ENCODE measurements around the gene SENP8.
"Not testable (repeated sequence)": the region's sequence is repeated elsewhere in the genome, so short reads cannot be mapped to it uniquely, and the experiment has no call there.

SENP8 gene

DNA sequence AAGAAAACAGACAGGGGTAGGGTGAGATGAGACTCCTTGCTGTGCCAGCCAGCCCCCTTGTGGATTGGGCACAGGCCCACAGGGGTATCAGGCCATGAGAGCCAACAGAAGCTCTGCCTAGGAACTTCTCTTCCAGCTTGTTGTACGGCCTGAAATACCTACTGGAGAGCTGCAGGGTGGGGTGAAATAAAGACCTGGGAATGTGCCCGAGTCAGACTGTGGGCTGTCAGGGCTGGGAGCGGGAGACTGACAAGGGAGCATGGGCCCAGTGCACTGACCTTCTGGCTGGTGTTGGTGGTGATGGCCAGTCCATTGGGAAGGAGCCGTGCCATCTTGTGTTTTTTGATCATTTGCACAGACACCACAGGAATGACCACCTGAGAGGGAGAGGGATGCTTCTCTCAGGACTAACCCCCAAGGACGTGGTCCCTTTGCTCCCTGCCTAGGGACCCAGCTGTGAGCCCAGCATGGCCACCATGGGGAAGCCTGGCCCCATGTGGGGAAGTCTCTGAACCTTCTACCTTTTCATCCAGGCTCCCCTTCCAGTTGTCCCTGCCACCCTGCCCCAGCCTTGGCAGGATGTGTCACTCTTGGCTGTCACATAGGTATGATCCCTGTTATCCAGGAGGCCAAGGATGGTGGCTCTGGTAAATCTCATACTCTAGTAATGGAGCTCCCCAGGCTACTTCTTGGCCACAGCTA is 48.7 kb downstream of the SENP8 start:
- Mint-ChIP-seq H3K27me3 (peaks cover 10% of the 10 kb centered on the region), H3K4me1 (peaks cover 7% of the 10 kb centered on the region), H3K9me3 (no peaks in the 10 kb centered on the region), H3K27ac (ENCODE audit: low read depth) (no peak overlapping the region), H3K36me3 (ENCODE audit: insufficient read depth) (no peaks in the 10 kb centered on the region), H3K4me3 (no peak overlapping the region)
- DNase-seq (ENCODE audit: low spot score in 2 of 2) (no peak), ATAC-seq (replicated peaks; ENCODE audit: extremely low read depth, poor library complexity, severe bottlenecking) (no peak)

- Mint-ChIP-seq H3K27me3 (peaks cover 10% of the 10 kb centered on the region), H3K4me1 (peaks cover 7% of the 10 kb centered on the region), H3K4me3 (no peak overlapping the region), H3K9me3 (no peaks in the 10 kb centered on the region), H3K36me3 (ENCODE audit: insufficient read depth) (no peaks in the 10 kb centered on the region), H3K27ac (ENCODE audit: low read depth) (no peak overlapping the region)
- ATAC-seq (replicated peaks; ENCODE audit: extremely low read depth, poor library complexity, severe bottlenecking) (no peak), DNase-seq (ENCODE audit: low spot score in 2 of 2) (no peak)
Observed at GRCh38 chr15:72167445-72167844, 49.2 kb downstream of the SENP8 start.

GRCh38 chr15:72168131-72168807 is 50.1 kb downstream of the SENP8 start:
- no peaks in the 10 kb centered on the region for H3K36me3 Mint-ChIP-seq (ENCODE audit: insufficient read depth)
- H3K4me1 Mint-ChIP-seq = peaks cover 7% of the 10 kb centered on the region
- ATAC-seq (replicated peaks; ENCODE audit: extremely low read depth, poor library complexity, severe bottlenecking) = no peak
- DNase-seq (ENCODE audit: low spot score in 2 of 2) = no peak
- no peak overlapping the region for H3K27ac Mint-ChIP-seq (ENCODE audit: low read depth)
- H3K4me3 Mint-ChIP-seq = no peak overlapping the region
- H3K27me3 Mint-ChIP-seq = peaks cover 10% of the 10 kb centered on the region
- no peaks in the 10 kb centered on the region for H3K9me3 Mint-ChIP-seq

DNA sequence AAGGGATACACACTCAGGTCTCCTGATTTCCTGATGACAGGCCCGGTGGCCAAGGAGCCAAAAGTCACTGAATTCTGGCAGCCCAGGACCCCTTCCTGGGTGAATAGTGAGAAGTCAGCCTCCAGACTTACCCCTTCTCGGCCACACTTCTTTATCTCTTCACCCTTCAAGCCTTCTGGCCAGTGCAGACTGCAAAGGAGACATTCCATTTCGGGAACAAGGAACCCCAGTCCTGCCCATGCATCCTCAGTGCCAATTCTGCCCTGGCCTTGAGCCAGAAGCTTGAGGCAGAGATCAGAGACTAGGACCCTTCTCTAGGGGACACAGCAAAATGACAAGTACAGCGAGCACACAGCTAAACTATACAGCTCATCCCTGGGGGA is 50.6 kb downstream of the SENP8 start:
- peaks cover 7% of the 10 kb centered on the region for H3K4me1 Mint-ChIP-seq
- no peak overlapping the region for H3K27ac Mint-ChIP-seq (ENCODE audit: low read depth)
- no peak overlapping the region for H3K4me3 Mint-ChIP-seq
- no peaks in the 10 kb centered on the region for H3K36me3 Mint-ChIP-seq (ENCODE audit: insufficient read depth)
- no peaks in the 10 kb centered on the region for H3K9me3 Mint-ChIP-seq
- DNase-seq (ENCODE audit: low spot score in 2 of 2) = no peak
- no peak for ATAC-seq (replicated peaks; ENCODE audit: extremely low read depth, poor library complexity, severe bottlenecking)
- peaks cover 10% of the 10 kb centered on the region for H3K27me3 Mint-ChIP-seq

DNA sequence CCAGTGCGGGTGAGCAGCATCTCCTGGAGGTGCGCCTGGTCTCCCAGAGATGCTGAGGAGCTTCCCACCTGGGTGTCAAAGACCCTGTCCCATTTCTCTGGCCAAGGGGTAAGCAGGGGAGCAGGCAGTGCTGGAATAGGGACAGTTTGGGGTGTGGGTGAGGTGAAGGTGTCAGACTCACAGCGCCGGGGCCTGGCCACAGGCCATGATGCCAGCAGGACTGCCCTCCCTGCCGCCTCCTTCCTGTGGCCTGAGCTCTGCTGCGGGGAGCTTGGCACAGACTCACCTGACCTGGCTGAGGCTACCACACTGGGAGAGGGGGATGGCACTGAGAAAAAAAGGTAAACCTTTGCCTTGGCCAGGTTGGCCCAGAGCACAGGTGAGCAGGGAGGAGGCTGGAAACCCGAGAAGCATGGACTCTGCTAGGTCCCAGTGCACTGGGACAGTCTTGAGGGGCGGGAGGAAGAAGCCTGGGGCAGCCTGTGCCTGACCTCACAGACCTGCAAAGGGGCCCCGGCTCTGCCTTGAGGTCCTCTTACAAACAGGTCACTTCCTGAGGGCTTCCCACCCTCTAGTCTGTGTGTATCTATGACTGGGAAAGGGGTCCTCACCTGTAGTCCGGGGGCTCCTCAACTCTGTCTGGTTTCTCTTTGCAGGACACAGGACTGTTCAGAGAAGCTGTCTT is 51.2 kb downstream of the SENP8 start:
- Mint-ChIP-seq H3K27ac (ENCODE audit: low read depth) (no peak overlapping the region), H3K9me3 (no peaks in the 10 kb centered on the region), H3K36me3 (ENCODE audit: insufficient read depth) (no peaks in the 10 kb centered on the region), H3K4me3 (no peak overlapping the region), H3K4me1 (peaks cover 7% of the 10 kb centered on the region), H3K27me3 (peaks cover 16% of the 10 kb centered on the region)
- ATAC-seq (replicated peaks; ENCODE audit: extremely low read depth, poor library complexity, severe bottlenecking) (no peak), DNase-seq (ENCODE audit: low spot score in 2 of 2) (no peak)

DNA sequence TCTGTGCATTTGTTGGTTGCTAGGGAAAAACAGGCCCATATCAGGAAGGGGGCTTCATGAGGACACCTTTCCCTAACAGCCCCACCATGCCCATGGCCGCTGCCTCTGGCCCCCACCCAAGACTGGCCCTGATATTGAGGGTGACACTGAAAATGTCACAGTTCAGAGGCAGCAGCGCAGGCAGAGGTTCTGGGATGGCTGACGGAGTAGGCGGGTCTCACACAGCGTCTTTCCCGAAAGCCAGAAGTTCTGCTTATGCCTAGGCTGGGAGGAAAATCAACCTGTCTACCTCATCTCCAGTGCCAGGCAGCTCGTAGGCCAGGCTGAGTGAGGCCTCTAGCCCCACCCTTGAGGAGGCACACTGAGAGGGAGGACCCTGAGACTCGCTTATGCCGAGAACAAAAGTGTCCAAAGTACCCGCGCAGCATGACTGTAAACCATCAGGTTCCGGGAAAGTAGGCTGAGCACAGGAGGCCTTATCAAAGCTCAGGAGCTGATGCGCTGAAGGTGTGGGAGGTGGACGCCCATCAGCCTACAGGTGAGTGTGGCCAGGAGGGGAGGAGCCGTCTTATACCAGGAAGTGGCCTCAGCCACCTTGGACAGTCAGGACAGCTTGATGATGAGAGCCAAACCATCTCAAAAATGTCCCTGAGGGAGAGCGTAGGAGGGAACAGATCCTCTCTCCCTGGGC is 51.9 kb downstream of the SENP8 start:
- H3K36me3 Mint-ChIP-seq (ENCODE audit: insufficient read depth) = no peaks in the 10 kb centered on the region
- DNase-seq (ENCODE audit: low spot score in 2 of 2) (no peak), ATAC-seq (replicated peaks; ENCODE audit: extremely low read depth, poor library complexity, severe bottlenecking) (no peak)
- H3K27ac Mint-ChIP-seq (ENCODE audit: low read depth) = no peak overlapping the region
- peaks cover 7% of the 10 kb centered on the region for H3K4me1 Mint-ChIP-seq
- no peak overlapping the region for H3K4me3 Mint-ChIP-seq
- peaks cover 23% of the 10 kb centered on the region for H3K27me3 Mint-ChIP-seq
- H3K9me3 Mint-ChIP-seq = no peaks in the 10 kb centered on the region

- H3K36me3 Mint-ChIP-seq (ENCODE audit: insufficient read depth) = no peaks in the 10 kb centered on the region
- H3K4me3 Mint-ChIP-seq = no peak overlapping the region
- no peaks in the 10 kb centered on the region for H3K9me3 Mint-ChIP-seq
- ATAC-seq (replicated peaks; ENCODE audit: extremely low read depth, poor library complexity, severe bottlenecking) (no peak), DNase-seq (ENCODE audit: low spot score in 2 of 2) (no peak)
- H3K27me3 Mint-ChIP-seq = peaks cover 29% of the 10 kb centered on the region
- H3K4me1 Mint-ChIP-seq = peaks cover 7% of the 10 kb centered on the region
- no peak overlapping the region for H3K27ac Mint-ChIP-seq (ENCODE audit: low read depth)
Observed at GRCh38 chr15:72170691-72171090, 52.5 kb downstream of the SENP8 start.

DNA sequence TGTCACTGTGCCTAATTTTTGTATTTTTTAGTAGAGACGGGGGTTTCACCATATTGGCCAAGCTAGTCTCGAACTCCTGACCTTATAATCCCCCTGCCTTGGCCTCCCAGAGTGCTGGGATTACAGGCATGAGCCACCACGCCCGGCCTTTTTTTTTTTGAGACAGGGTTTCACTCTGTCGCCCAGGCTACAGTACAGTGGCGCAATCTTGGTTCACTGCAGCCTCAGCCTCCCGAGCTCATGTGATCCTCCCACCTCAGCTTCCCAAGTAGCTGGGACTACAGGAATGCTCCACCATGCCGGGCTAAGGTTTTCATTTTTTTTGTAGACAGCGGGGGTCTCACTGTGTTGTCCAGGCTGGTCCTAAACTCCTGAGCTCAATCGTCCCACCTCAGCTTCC is 53.8 kb downstream of the SENP8 start:
- H3K36me3 Mint-ChIP-seq (ENCODE audit: insufficient read depth); H3K9me3 Mint-ChIP-seq; DNase-seq (ENCODE audit: low spot score in 2 of 2); H3K4me1 Mint-ChIP-seq; ATAC-seq (replicated peaks; ENCODE audit: extremely low read depth, poor library complexity, severe bottlenecking); H3K4me3 Mint-ChIP-seq; H3K27ac Mint-ChIP-seq (ENCODE audit: low read depth): not testable (repeated sequence)
- peaks cover 23% of the 10 kb centered on the region for H3K27me3 Mint-ChIP-seq

- Mint-ChIP-seq H3K4me1 (peaks cover 7% of the 10 kb centered on the region), H3K36me3 (ENCODE audit: insufficient read depth) (no peaks in the 10 kb centered on the region), H3K27ac (ENCODE audit: low read depth) (no peak overlapping the region), H3K9me3 (no peaks in the 10 kb centered on the region), H3K27me3 (peaks cover 21% of the 10 kb centered on the region), H3K4me3 (no peak overlapping the region)
- DNase-seq (ENCODE audit: low spot score in 2 of 2) = no peak
- no peak for ATAC-seq (replicated peaks; ENCODE audit: extremely low read depth, poor library complexity, severe bottlenecking)
Observed at GRCh38 chr15:72172796-72173195, 54.6 kb downstream of the SENP8 start.

GRCh38 chr15:72173401-72173800 is 55.2 kb downstream of the SENP8 start:
- Mint-ChIP-seq H3K36me3 (ENCODE audit: insufficient read depth) (no peaks in the 10 kb centered on the region), H3K27me3 (peaks cover 21% of the 10 kb centered on the region), H3K9me3 (no peaks in the 10 kb centered on the region), H3K4me3 (no peak overlapping the region), H3K4me1 (peaks cover under 1% of the 10 kb centered on the region), H3K27ac (ENCODE audit: low read depth) (no peak overlapping the region)
- ATAC-seq (replicated peaks; ENCODE audit: extremely low read depth, poor library complexity, severe bottlenecking) (no peak), DNase-seq (ENCODE audit: low spot score in 2 of 2) (no peak)

GRCh38 chr15:72173864-72174550 is 55.8 kb downstream of the SENP8 start:
- DNase-seq (ENCODE audit: low spot score in 2 of 2) (no peak), ATAC-seq (replicated peaks; ENCODE audit: extremely low read depth, poor library complexity, severe bottlenecking) (no peak)
- Mint-ChIP-seq H3K27me3 (peaks cover 21% of the 10 kb centered on the region), H3K36me3 (ENCODE audit: insufficient read depth) (no peaks in the 10 kb centered on the region), H3K27ac (ENCODE audit: low read depth) (no peak overlapping the region), H3K9me3 (no peaks in the 10 kb centered on the region), H3K4me3 (no peak overlapping the region), H3K4me1 (no peaks in the 10 kb centered on the region)

- Mint-ChIP-seq H3K4me1 (no peaks in the 10 kb centered on the region), H3K9me3 (no peaks in the 10 kb centered on the region), H3K27ac (ENCODE audit: low read depth) (no peak overlapping the region), H3K36me3 (ENCODE audit: insufficient read depth) (no peaks in the 10 kb centered on the region), H3K27me3 (peaks cover 21% of the 10 kb centered on the region), H3K4me3 (no peak overlapping the region)
- no peak for DNase-seq (ENCODE audit: low spot score in 2 of 2)
- no peak for ATAC-seq (replicated peaks; ENCODE audit: extremely low read depth, poor library complexity, severe bottlenecking)
Observed at GRCh38 chr15:72174551-72175165, 56.5 kb downstream of the SENP8 start.
